ENCODE data around the gene STAM. TPM values are rescaled to one million over a fixed set of nuclear protein-coding genes. Genes with fewer than 3 reads are reported as not detected.

Gene STAM
- polyA plus RNA-seq, 1 of the 3 experiments (the other 2 are of a cell fraction) = 19.1 TPM

- DNase-seq = no peak
- H3K4me2 ChIP-seq = peak overlapping the region; percentile 28; the same call in 1 of the 2 replicates
- peaks cover 0 to 10% of the 10 kb centered on the region in 2 experiments; a peak in 3 of 4 replicates for H3K4me1 ChIP-seq (ENCODE audit: control insufficient read depth in 1 of 2, insufficient read depth in 2 of 2, low read depth in 1 of 2, low read length in 1 of 2)
- H3K9ac ChIP-seq = peak overlapping the region; percentile 38
- POLR2A ChIA-PET = no interaction called here
- H3K36me3 ChIP-seq (replicated peaks in 1 of 2; ENCODE audit: control insufficient read depth in 1 of 2, insufficient read depth in 2 of 2, low read length in 1 of 2) = peaks cover 5 to 8% of the 10 kb centered on the region in 2 experiments
- peak overlapping the region; percentile 43; the same call in 1 of the 2 replicates for H2AFZ ChIP-seq (ENCODE audit: low read depth)
- WGBS (ENCODE audit: low lambda C conversion rate) = 13% methylated on average over 4 of the region's 4 CpGs
- TF ChIP-seq TCF12 (IDR thresholded peaks at IDR 0.05) (0 out of 2 replicates have a peak, but pooled peaks have one; percentile 32), RFX5 (IDR thresholded peaks at IDR 0.05; ENCODE audit: low read length) (no peak), IRF3 (IDR thresholded peaks at IDR 0.05; ENCODE audit: low read depth, low read length) (no peak), PBX3 (IDR thresholded peaks at IDR 0.05) (peak; percentile 16; the same call in 1 of the 2 replicates), USF1 (IDR thresholded peaks at IDR 0.05; ENCODE audit: borderline replicate concordance, low read depth) (peak; percentile 68), TEAD4 (IDR thresholded peaks at IDR 0.05; ENCODE audit: borderline replicate concordance, insufficient read depth) (peak; percentile 43; the same call in 1 of the 2 replicates), JUND (IDR thresholded peaks at IDR 0.05) (peak; percentile 72), FOSL2 (IDR thresholded peaks at IDR 0.05; ENCODE audit: borderline replicate concordance, low read depth) (peak; percentile 62; the same call in 1 of the 2 replicates)
- H3F3A ChIP-seq (replicated peaks; ENCODE audit: insufficient read depth) = peaks cover 7% of the 10 kb centered on the region
- H3K27ac ChIP-seq (ENCODE audit: low read depth in 2 of 2, low read length in 1 of 2) = peak overlapping the region; percentile 66 to 93; a peak in 3 of 4 replicates
- H3K4me3 ChIP-seq (ENCODE audit: low read depth in 2 of 2, low read length in 1 of 2) = no peak overlapping the region
- no peaks in the 10 kb centered on the region for H3K9me3 ChIP-seq
- no peaks in the 10 kb centered on the region for H3K9me2 ChIP-seq
- no peaks in the 10 kb centered on the region for H3K27me3 ChIP-seq (ENCODE audit: insufficient read depth)
- no peaks in the 10 kb centered on the region for H4K20me1 ChIP-seq (ENCODE audit: insufficient read depth)
- peaks cover 86% of the 10 kb centered on the region for H3K79me2 ChIP-seq (ENCODE audit: insufficient read depth)
- CTCF ChIA-PET = interaction anchor here (0.6 kb wide), 1 partner anchor 14 kb away, joined by 3 read pairs; no protein-coding TSS in a partner anchor
These were observed 21.8 kb downstream of the STAM start for GRCh38 chr10:17665747-17666146.

- ChIA-PET CTCF (no interaction called here), POLR2A (no interaction called here)
- Histone ChIP-seq H3K9ac (no peak overlapping the region), H3K79me2 (ENCODE audit: insufficient read depth) (peaks cover 82% of the 10 kb centered on the region), H3K4me3 (ENCODE audit: low read depth in 2 of 2, low read length in 1 of 2) (no peak overlapping the region), H3K4me1 (ENCODE audit: control insufficient read depth in 1 of 2, insufficient read depth in 2 of 2, low read depth in 1 of 2, low read length in 1 of 2) (peaks cover 3 to 25% of the 10 kb centered on the region in 2 experiments; a peak in 3 of 4 replicates), H3K27me3 (ENCODE audit: insufficient read depth) (no peaks in the 10 kb centered on the region), H3K27ac (ENCODE audit: low read depth in 2 of 2, low read length in 1 of 2) (no peak overlapping the region), H3K9me3 (no peaks in the 10 kb centered on the region), H3F3A (replicated peaks; ENCODE audit: insufficient read depth) (peaks cover 22% of the 10 kb centered on the region), H3K36me3 (replicated peaks in 1 of 2; ENCODE audit: control insufficient read depth in 1 of 2, insufficient read depth in 2 of 2, low read length in 1 of 2) (peaks cover 0 to 2% of the 10 kb centered on the region in 2 experiments), H3K4me2 (no peak overlapping the region), H2AFZ (ENCODE audit: low read depth) (no peak overlapping the region), H4K20me1 (ENCODE audit: insufficient read depth) (no peaks in the 10 kb centered on the region), H3K9me2 (no peaks in the 10 kb centered on the region)
- WGBS (ENCODE audit: low lambda C conversion rate) = 87% methylated on average over 6 of the region's 6 CpGs
- no peak for DNase-seq
- no peak for TF ChIP-seq GABPA (IDR thresholded peaks at IDR 0.05; ENCODE audit: low read depth)
- no peak for TF ChIP-seq ZBTB33 (IDR thresholded peaks at IDR 0.05; ENCODE audit: borderline replicate concordance, low read depth)
- no peak for TF ChIP-seq RXRA (IDR thresholded peaks at IDR 0.05; ENCODE audit: borderline replicate concordance, low read depth)
- no peak for TF ChIP-seq REST (IDR thresholded peaks at IDR 0.05; ENCODE audit: low read depth, low read length)
- TF ChIP-seq IRF3 (IDR thresholded peaks at IDR 0.05; ENCODE audit: low read depth, low read length) = no peak
- TF ChIP-seq EZH2phosphoT487 (IDR thresholded peaks at IDR 0.05; ENCODE audit: borderline replicate concordance, low read depth) = no peak
- TF ChIP-seq SMC3 (IDR thresholded peaks at IDR 0.05; ENCODE audit: low read depth, low read length) = no peak
- no peak for TF ChIP-seq RFX5 (IDR thresholded peaks at IDR 0.05; ENCODE audit: low read length)
- no peak for TF ChIP-seq NFIC (IDR thresholded peaks at IDR 0.05; ENCODE audit: borderline replicate concordance)
These were observed 24.7 kb downstream of the STAM start for GRCh38 chr10:17668435-17669184.

Measured in SK-N-SH (cell line).